Endothelial cell of umbilical vein (primary cell): ENCODE measurements around the gene FAM200C. TPM values are rescaled to one million over a fixed set of nuclear protein-coding genes. Genes with fewer than 3 reads are reported as not detected.

ENCODE experiments used
- BruUV-seq: library from RNA; stranded (reverse); fragments of 400-500 nt; replicated peaks from 2 replicates; lab custom pipeline; 2021; lab: Mats Ljungman, UMichigan
- CTCF ChIA-PET: fragments of 300-600, 350-600 bp; sonication (Branson Sonifier 250); formaldehyde crosslinking; loops from one replicate; lab custom pipeline; 2021; ENCODE audit warnings: antibody characterized with exemption, inconsistent platforms; lab: Charles Lee
- POLR2A ChIA-PET: fragments of 300-600, 350-600 bp; sonication (Branson Sonifier 250); formaldehyde crosslinking; loops from one replicate; lab custom pipeline; 2021; ENCODE audit warnings: antibody characterized with exemption, inconsistent platforms; lab: Charles Lee
- DNase-seq: peaks from one replicate; pipeline ENCODE4 v3.0.0-alpha.2; 2011; ENCODE audit warnings: low read depth, low spot score
- FAIRE-seq: peaks from 2 replicates; lab custom pipeline; 2011; peaks lifted over from hg19 to GRCh38; lab: Jason Lieb, UNC
- H2AFZ ChIP-seq: 2 replicates; pipeline ENCODE4 v1.6.0; 2012; ENCODE audit warnings: low read depth, low read length, control low read depth, inconsistent platforms
- H3K27ac ChIP-seq: 2 replicates; pipeline ENCODE4 v1.5.1; 2011; ENCODE audit warnings: low read depth, mild to moderate bottlenecking, control low read depth, low read length, moderate library complexity; ENCODE audit not compliant: insufficient read depth
- H3K27me3 ChIP-seq, 2 experiments: 2 replicates each; pipeline versions ENCODE4 v1.6.0 to v1.6.1; 2011; ENCODE audit warnings: low read length in 2 of 2, mixed read lengths in 1 of 2; ENCODE audit not compliant: control insufficient read depth in 2 of 2, insufficient read depth in 2 of 2
- H3K36me3 ChIP-seq, 2 experiments: 2 replicates in 1 of 2; 3 replicates in 1 of 2; pipeline ENCODE4 v1.5.1; 2011; ENCODE audit warnings: low read length in 2 of 2, mild to moderate bottlenecking in 1 of 2, moderate library complexity in 1 of 2; ENCODE audit not compliant: control insufficient read depth in 2 of 2, insufficient read depth in 2 of 2; ENCODE audit errors: extremely low read depth in 1 of 2
- H3K4me1 ChIP-seq: 3 replicates; pipeline ENCODE4 v1.5.1; 2011; ENCODE audit warnings: mild to moderate bottlenecking, low read length; ENCODE audit not compliant: control insufficient read depth, insufficient read depth; ENCODE audit errors: extremely low read depth
- H3K4me2 ChIP-seq: 2 replicates; pipeline ENCODE4 v1.6.1; 2011; ENCODE audit warnings: low read length, control low read depth, mixed read lengths; ENCODE audit not compliant: insufficient read depth
- H3K4me3 ChIP-seq, 3 experiments: fragments of 200-600 bp in 1 of 3; sonication (generic), shearing (Covaris generic) in 1 of 3; replicated peaks in 1 of 3; 2 replicates each; pipeline ENCODE4 v1.5.1; 2011 to 2016; ENCODE audit warnings: control low read depth in 3 of 3, low read length in 3 of 3, mild to moderate bottlenecking in 2 of 3, inconsistent platforms in 1 of 3, low read depth in 1 of 3, moderate library complexity in 1 of 3; ENCODE audit not compliant: insufficient read depth in 1 of 3
- H3K79me2 ChIP-seq: 2 replicates; pipeline ENCODE4 v1.6.0; 2012; ENCODE audit warnings: low read length, inconsistent platforms; ENCODE audit not compliant: control insufficient read depth, insufficient read depth
- H3K9ac ChIP-seq: replicated peaks from 2 replicates; pipeline ENCODE3; 2011; ENCODE audit warnings: low read length, control low read depth; ENCODE audit not compliant: insufficient read depth; ENCODE audit errors: extremely low read depth
- H3K9me1 ChIP-seq: replicated peaks from 3 replicates; pipeline ENCODE4 v1.6.0; 2011; ENCODE audit warnings: mild to moderate bottlenecking, low read length; ENCODE audit not compliant: control insufficient read depth, insufficient read depth; ENCODE audit errors: extremely low read depth
- H3K9me3 ChIP-seq: replicated peaks from 2 replicates; pipeline ENCODE4 v1.5.1; 2012; ENCODE audit warnings: low read length, inconsistent platforms; ENCODE audit not compliant: control insufficient read depth, insufficient read depth
- H4K20me1 ChIP-seq: replicated peaks from 2 replicates; pipeline ENCODE3; 2011; ENCODE audit warnings: mild to moderate bottlenecking, low read length; ENCODE audit not compliant: control insufficient read depth, insufficient read depth; ENCODE audit errors: extremely low read depth
- EZH2 ChIP-seq: IDR thresholded peaks from 2 replicates; pipeline ENCODE4 v1.6.1; 2012; ENCODE audit warnings: borderline replicate concordance, low read depth, mild to moderate bottlenecking, moderate library complexity, low read length, inconsistent platforms; ENCODE audit not compliant: severe bottlenecking
- FOS ChIP-seq: IDR thresholded peaks from 2 replicates; pipeline ENCODE4 v1.6.1; 2011; ENCODE audit warnings: mild to moderate bottlenecking, low read length, moderate library complexity, borderline replicate concordance; ENCODE audit not compliant: insufficient read depth
- GATA2 ChIP-seq: IDR thresholded peaks from 2 replicates; pipeline ENCODE4 v1.7.0; 2011; ENCODE audit warnings: low read depth, mild to moderate bottlenecking, moderate library complexity, mixed read lengths, low read length; ENCODE audit not compliant: insufficient read length, insufficient read depth
- dilution Hi-C: fragments of 300-500 bp; cut with MboI; formaldehyde crosslinking; loops from one replicate; pipeline ENCODE4 v1.15.0; 2019; ENCODE audit warnings: low sequenced_read_pairs; ENCODE audit not compliant: extremely low pct_ligation_motif_present
- intact Hi-C: fragments of 100-400 bp; cut with micrococcal nuclease; formaldehyde crosslinking; loops from one replicate; pipeline ENCODE4 v1.10.0; 2022
- polyA plus RNA-seq, 4 experiments: library from polyadenylated mRNA; depleted of rRNA in 3 of 4; stranded (reverse) in 3 of 4; unstranded in 1 of 4; fragments of >200 nt; gene quantifications; 2 replicates each; pipeline versions ENCODE4 v1.2.1 to v1.2.3, GENCODE V29; 2011 to 2012; ENCODE audit warnings: missing spikeins in 1 of 4
- total RNA-seq: library from RNA; stranded (reverse); gene quantifications from 2 replicates; pipeline ENCODE4 v1.2.3, GENCODE V29; 2021
- TF ChIP-seq, protein P1 (sequence below): IDR thresholded peaks from 2 replicates; pipeline ENCODE4 v1.6.1; 2011; ENCODE audit not compliant: insufficient read depth, insufficient read length

FAM200C gene
- total and polyA plus RNA-seq, 2 donors (not counting 3 experiments of a cell fraction or from before 2014, with no cell fraction given): 0.76 to 2.7 TPM

- H4K20me1 ChIP-seq: no peaks in the 10 kb centered on the region
- DNase-seq: no peak
- H3K79me2 ChIP-seq: no peaks in the 10 kb centered on the region
- no peak for FAIRE-seq
- H3K4me2 ChIP-seq: no peak overlapping the region
- intact Hi-C loops (no loop called here), dilution Hi-C loops (no loop called here)
- no peaks in the 10 kb centered on the region for H3K36me3 ChIP-seq
- H2AFZ ChIP-seq: no peak overlapping the region
- H3K27ac ChIP-seq: no peak overlapping the region
- no peak overlapping the region for H3K9ac ChIP-seq
- TF ChIP-seq GATA2 (no peak), EZH2 (no peak), FOS (no peak)
- CTCF ChIA-PET: no interaction called here
- peaks cover 12% of the 10 kb centered on the region for H3K4me1 ChIP-seq
- H3K9me1 ChIP-seq: no peaks in the 10 kb centered on the region
- H3K4me3 ChIP-seq: no peak overlapping the region
- no TSS peak for BruUV-seq
- H3K9me3 ChIP-seq: no peaks in the 10 kb centered on the region
- POLR2A ChIA-PET: no interaction called here
- H3K27me3 ChIP-seq: no peaks in the 10 kb centered on the region
Observed at GRCh38 chr5:160445751-160446150, 45.9 kb upstream of the FAM200C start.

- no peak for TF ChIP-seq GATA2
- TF ChIP-seq, protein P1, sequence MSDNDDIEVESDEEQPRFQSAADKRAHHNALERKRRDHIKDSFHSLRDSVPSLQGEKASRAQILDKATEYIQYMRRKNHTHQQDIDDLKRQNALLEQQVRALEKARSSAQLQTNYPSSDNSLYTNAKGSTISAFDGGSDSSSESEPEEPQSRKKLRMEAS: no peak
- H3K4me2 ChIP-seq: no peak overlapping the region
- no peak overlapping the region for H3K4me3 ChIP-seq
- dilution Hi-C loops: no loop called here
- DNase-seq (no peak), FAIRE-seq (no peak)
- POLR2A ChIA-PET: no interaction called here
- H3K9me3 ChIP-seq: no peaks in the 10 kb centered on the region
- no peaks in the 10 kb centered on the region for H3K27me3 ChIP-seq
- H3K9ac ChIP-seq: no peak overlapping the region
- no peak overlapping the region for H3K27ac ChIP-seq
- H3K79me2 ChIP-seq: no peaks in the 10 kb centered on the region
- intact Hi-C loops: no loop called here
- no peaks in the 10 kb centered on the region for H4K20me1 ChIP-seq
- H2AFZ ChIP-seq: no peak overlapping the region
- H3K4me1 ChIP-seq: peaks cover 7% of the 10 kb centered on the region
- H3K9me1 ChIP-seq: no peaks in the 10 kb centered on the region
- no peaks in the 10 kb centered on the region for H3K36me3 ChIP-seq
- no TSS peak for BruUV-seq
- CTCF ChIA-PET: no interaction called here
Observed at GRCh38 chr5:160445132-160445531, 45.3 kb upstream of the FAM200C start.
